DMS114 treated with DMSO at 0.1 percent for 48 hours (cell line): ENCODE measurements around the gene PARPBP.
"Not testable (repeated sequence)": the region's sequence is repeated elsewhere in the genome, so short reads cannot be mapped to it uniquely, and the experiment has no call there.

Source experiments
- DNase-seq: peaks from one replicate; lab custom pipeline; 2025; ENCODE audit not compliant: unreplicated experiment; lab: John Stamatoyannopoulos, UW

Gene PARPBP, protein sequence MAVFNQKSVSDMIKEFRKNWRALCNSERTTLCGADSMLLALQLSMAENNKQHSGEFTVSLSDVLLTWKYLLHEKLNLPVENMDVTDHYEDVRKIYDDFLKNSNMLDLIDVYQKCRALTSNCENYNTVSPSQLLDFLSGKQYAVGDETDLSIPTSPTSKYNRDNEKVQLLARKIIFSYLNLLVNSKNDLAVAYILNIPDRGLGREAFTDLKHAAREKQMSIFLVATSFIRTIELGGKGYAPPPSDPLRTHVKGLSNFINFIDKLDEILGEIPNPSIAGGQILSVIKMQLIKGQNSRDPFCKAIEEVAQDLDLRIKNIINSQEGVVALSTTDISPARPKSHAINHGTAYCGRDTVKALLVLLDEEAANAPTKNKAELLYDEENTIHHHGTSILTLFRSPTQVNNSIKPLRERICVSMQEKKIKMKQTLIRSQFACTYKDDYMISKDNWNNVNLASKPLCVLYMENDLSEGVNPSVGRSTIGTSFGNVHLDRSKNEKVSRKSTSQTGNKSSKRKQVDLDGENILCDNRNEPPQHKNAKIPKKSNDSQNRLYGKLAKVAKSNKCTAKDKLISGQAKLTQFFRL

DNA sequence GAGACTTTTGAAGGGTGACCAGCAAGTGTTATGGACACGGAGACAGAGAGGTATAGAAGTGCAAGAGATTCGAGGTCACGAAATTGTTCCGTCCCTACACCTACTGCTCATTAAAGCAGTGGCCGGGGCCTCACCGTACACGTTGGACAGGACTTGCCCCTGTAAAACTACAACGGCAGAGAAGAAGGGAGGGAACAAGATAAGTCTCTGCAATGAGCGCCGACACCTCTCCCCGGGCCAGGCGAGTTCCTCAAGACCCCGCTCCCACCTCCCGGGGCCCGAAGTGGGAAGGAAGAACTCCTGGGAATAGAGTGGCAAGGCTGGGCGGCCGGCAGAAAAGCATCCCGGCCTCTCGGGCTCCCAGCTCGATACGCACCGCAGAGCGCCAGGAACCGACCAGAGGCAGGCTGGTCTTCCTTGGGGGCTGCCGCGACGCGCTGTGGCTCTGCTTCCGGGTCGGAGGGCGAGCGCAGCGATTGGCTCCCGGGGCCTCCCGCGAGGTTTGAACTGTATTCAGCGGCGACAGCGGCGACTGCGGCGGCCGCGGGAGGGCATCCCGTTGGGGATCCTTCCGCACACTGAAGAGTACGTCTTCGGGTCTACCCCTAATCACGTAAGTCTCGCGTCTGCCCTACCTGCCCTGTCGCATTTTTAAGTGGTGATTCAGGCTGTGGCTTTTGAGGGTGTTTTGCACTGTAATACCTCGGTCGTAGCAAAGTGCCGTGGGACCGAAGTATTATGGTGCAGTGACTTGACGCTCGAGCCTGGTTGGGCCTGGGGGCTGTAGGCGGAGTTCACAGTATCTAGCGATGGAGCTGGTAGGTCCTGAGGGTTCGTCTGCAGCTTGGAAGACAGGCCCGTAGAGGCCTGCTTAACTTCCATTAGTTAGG is at the start of gene PARPBP, which contains the start of gene NUP37:
Gene PARPBP, plus strand, starts transcription at position 510 of the 890 bp plus-strand sequence. CDS start 3,706 bp downstream, outside the sequence.
Gene NUP37, minus strand, starts transcription at position 441 of the 890 bp plus-strand sequence. CDS start 1,596 bp downstream, outside the sequence.
- DNase-seq: peak; percentile 87

GRCh38 chr12:102072092-102072491 is 47.9 kb upstream of the PARPBP start:
- not testable (repeated sequence) for DNase-seq

DNA sequence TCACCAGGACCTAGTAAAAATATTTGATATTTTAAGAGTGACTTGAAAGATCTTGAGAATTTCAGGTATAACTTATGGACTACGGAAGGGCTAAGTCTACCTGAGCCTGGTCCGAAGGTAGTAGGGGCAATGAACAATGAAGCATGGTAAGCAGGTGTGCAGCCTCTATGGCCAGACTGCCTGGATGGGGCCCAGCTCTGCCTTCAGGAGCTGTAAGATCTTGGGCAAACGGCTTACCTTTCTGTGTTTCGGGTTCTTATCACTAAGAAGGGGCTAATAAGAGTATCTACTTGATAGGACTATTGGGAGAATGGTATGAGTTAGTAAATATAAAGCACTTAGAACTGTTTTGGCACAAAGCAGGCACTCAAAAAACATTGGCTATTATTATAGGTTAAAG is 39.1 kb upstream of the PARPBP start:
- no peak for DNase-seq

GRCh38 chr12:102089228-102089835 is 30.7 kb upstream of the PARPBP start:
- not testable (repeated sequence) for DNase-seq

- no peak for DNase-seq
These were observed 26.7 kb upstream of the PARPBP start for GRCh38 chr12:102093319-102093718.

GRCh38 chr12:102095677-102096263 is 24.2 kb upstream of the PARPBP start:
- peak; percentile 44 for DNase-seq

GRCh38 chr12:102096855-102097254 is 23.1 kb upstream of the PARPBP start:
- no peak for DNase-seq

DNA sequence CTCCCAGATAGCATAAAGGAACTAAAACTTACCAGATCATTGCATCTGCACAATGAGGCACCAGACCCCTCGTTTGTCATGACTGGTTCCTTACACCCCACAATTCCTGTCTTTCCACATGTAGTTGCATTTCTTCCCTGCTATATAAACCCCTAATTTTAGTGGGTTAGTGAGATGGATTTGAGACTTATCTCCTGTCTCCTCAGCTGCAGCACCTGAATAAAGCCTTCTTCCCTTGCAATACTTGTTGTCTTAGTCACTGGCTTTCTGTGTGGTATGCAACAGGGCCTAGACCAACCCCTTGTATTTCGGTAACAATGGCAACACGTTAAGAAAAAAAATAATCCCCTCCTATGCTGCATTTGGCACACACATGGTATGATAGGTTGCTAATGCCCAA is 13.1 kb upstream of the PARPBP start:
- DNase-seq: no peak

- no peak for DNase-seq
These were observed 12.0 kb upstream of the PARPBP start for GRCh38 chr12:102107970-102108369.

GRCh38 chr12:102110782-102111181 is 9.2 kb upstream of the PARPBP start:
- no peak for DNase-seq

GRCh38 chr12:102114212-102114611 is 5.8 kb upstream of the PARPBP start:
- no peak for DNase-seq

- no peak for DNase-seq
These were observed 3.6 kb upstream of the PARPBP start for GRCh38 chr12:102116392-102116791.

DNA sequence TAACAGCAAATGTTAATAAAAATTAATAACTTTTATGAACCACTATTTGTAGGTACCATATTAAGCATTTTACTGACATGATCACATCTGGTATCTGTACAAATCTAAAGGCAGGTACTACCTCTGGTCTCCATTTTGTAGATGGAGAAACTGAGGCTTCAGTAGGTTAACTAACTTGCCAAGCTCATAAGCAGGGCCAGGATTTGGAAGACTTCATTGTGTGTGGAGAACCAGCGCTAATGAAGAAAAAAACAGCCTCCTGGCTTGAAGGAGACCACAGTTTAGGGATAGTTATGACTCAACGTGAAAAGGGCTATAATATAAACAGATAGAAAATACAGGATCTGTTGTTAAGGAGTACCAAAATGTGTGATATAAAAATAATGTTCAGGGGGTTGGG is 1.1 kb upstream of the PARPBP start:
- no peak for DNase-seq

- DNase-seq: no peak
These were observed 536 bp downstream of the PARPBP start for GRCh38 chr12:102120564-102120873.

DNA sequence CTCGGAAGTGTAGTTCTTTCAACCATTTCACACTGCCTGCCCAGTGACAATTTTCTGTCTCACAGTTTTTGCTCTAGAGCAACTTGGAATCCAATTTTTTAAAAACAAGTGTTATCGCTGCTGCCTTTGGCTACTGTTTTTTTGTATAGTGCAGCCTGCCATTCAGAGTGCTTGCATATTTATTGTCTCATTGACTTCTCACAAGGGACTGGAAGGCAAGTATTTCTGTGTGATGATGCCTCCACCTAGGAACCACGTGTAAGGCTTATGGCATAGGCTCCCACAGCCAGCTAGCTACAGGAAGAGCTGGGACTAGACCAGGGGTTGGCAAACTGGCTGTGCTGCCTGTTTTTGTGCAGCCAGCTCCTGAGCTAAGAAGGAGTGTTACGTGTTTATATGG is 903 bp downstream of the PARPBP start:
- DNase-seq: no peak

- not testable (repeated sequence) for DNase-seq
These were observed 1.3 kb downstream of the PARPBP start for GRCh38 chr12:102121328-102121727.

GRCh38 chr12:102130720-102131119 is 10.7 kb downstream of the PARPBP start:
- not testable (repeated sequence) for DNase-seq

- not testable (repeated sequence) for DNase-seq
These were observed 11.5 kb downstream of the PARPBP start for GRCh38 chr12:102131442-102131841.

DNA sequence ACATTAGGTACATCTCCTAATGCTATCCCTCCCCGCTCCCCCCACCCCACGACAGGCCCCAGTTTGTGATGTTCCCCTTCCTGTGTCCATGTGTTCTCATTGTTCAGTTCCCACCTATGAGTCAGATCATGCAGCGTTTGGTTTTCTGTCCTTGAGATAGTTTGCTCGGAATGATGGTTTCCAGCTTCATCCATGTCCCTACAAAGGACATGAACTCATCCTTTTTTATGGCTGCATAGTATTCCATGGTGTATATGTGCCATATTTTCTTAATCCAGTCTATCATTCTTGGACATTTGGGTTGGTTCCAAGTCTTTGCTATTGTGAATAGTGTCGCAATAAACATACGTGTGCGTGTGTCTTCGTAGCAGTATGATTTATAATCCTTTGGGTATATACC is 17.6 kb downstream of the PARPBP start:
- DNase-seq: not testable (repeated sequence)

DNA sequence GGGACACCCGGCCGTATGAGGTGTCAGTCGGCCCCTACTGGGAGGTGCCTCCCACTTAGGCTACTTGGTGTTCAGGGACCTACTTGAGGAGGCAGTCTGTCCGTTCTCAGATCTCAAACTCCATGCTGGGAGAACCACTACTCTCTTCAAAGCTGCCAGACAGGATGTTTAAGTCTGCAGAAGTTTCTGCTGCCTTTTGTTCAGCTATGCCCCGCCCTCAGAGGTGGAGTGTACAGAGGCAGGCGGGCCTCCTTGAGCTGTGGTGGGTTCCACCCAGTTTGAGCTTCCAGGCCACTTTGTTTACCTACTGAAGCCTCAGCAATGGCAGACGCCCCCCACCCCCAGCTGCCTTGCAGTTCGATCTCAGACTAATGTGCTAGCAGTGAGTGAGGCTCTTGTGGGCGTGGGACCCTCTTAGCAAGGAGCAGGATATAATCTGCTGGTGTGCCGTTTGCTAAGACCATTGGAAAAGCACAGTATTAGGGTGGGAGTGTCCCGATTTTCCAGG is 22.9 kb downstream of the PARPBP start:
- DNase-seq: not testable (repeated sequence)
